HepG2 (cell line): ENCODE measurements around the gene ARHGAP10. TPM values are rescaled to one million over a fixed set of nuclear protein-coding genes. Genes with fewer than 3 reads are reported as not detected.

Source experiments
- ATAC-seq: fragments of 200-7000 bp; cut with Tn5 transposase; 3 replicates; pipeline ENCODE4 v1.9.1; 2020; ENCODE audit warnings: mild to moderate bottlenecking, moderate library complexity
- BruUV-seq: library from RNA; stranded (reverse); fragments of 400-500 nt; replicated peaks from 2 replicates; lab custom pipeline; 2021; lab: Mats Ljungman, UMichigan
- CTCF ChIA-PET: fragments of 300-600 bp; formaldehyde crosslinking; extraction: SDS; loops from one replicate; lab custom pipeline; 2021; ENCODE audit warnings: low total read pairs, inconsistent platforms, low intra/inter-chr PET ratio; lab: Yijun Ruan, JAX
- POLR2A ChIA-PET: fragments of 350-600 bp; sonication (Branson Sonifier 250); formaldehyde crosslinking; loops from one replicate; lab custom pipeline; 2020; ENCODE audit warnings: antibody characterized with exemption, inconsistent platforms; lab: Yijun Ruan, JAX
- DNase-seq: peaks from one replicate; pipeline ENCODE4 v3.0.0-alpha.2; 2015; ENCODE audit warnings: low spot score
- FAIRE-seq: peaks from 3 replicates; lab custom pipeline; 2011; peaks lifted over from hg19 to GRCh38; lab: Jason Lieb, UNC
- H2AFZ ChIP-seq: one replicate; pipeline ENCODE4 v1.6.1; 2011; ENCODE audit warnings: low read length, inconsistent platforms
- H3K27ac ChIP-seq: fragments of 300-600 bp; 3 replicates; pipeline ENCODE4 v1.8.0; 2011; ENCODE audit warnings: mixed run types, mild to moderate bottlenecking, mixed read lengths, low read length, inconsistent platforms; ENCODE audit not compliant: insufficient read depth; ENCODE audit errors: extremely low read length
- H3K27me3 ChIP-seq, 2 experiments: fragments of 200-600 bp in 1 of 2; 2 replicates in 1 of 2; 3 replicates in 1 of 2; pipeline versions ENCODE4 v1.6.0 to v1.8.0; 2011; ENCODE audit warnings: low read length in 2 of 2, mild to moderate bottlenecking in 2 of 2, moderate library complexity in 2 of 2, inconsistent platforms in 1 of 2; ENCODE audit not compliant: insufficient read depth in 2 of 2, control insufficient read depth in 1 of 2
- H3K36me3 ChIP-seq, 2 experiments: fragments of 200-600 bp in 1 of 2; replicated peaks in 1 of 2; 2 replicates in 1 of 2; 3 replicates in 1 of 2; pipeline versions ENCODE4 v1.5.1 to v1.8.0; 2011; ENCODE audit warnings: low read length in 2 of 2, inconsistent platforms in 1 of 2; ENCODE audit not compliant: insufficient read depth in 2 of 2, control insufficient read depth in 1 of 2
- H3K4me1 ChIP-seq: 2 replicates; pipeline ENCODE4 v1.5.1; 2012; ENCODE audit warnings: low read length, inconsistent platforms; ENCODE audit not compliant: insufficient read depth
- H3K4me2 ChIP-seq: 2 replicates; pipeline ENCODE4 v1.6.0; 2011; ENCODE audit warnings: low read depth, low read length, inconsistent platforms
- H3K4me3 ChIP-seq, 3 experiments: fragments of 200-600 bp in 1 of 3; sonication (generic), shearing (Covaris generic) in 1 of 3; replicated peaks in 1 of 3; 2 replicates each; pipeline ENCODE4 v1.5.1; 2011 to 2016; ENCODE audit warnings: low read length in 3 of 3, inconsistent platforms in 2 of 3, low read depth in 2 of 3, mild to moderate bottlenecking in 2 of 3, control low read depth in 1 of 3, mixed read lengths in 1 of 3; ENCODE audit not compliant: insufficient read depth in 1 of 3
- H3K79me2 ChIP-seq: one replicate; pipeline ENCODE4 v1.6.1; 2011; ENCODE audit warnings: low read length, inconsistent platforms; ENCODE audit not compliant: insufficient read depth
- H3K9ac ChIP-seq: 2 replicates; pipeline ENCODE4 v1.6.0; 2011; ENCODE audit warnings: mild to moderate bottlenecking, low read depth, low read length, inconsistent platforms; ENCODE audit not compliant: insufficient read depth
- H3K9me3 ChIP-seq: 2 replicates; pipeline ENCODE4 v1.5.1; 2012; ENCODE audit warnings: mild to moderate bottlenecking, low read length
- H4K20me1 ChIP-seq: 2 replicates; pipeline ENCODE4 v1.6.0; 2011; ENCODE audit warnings: inconsistent platforms, mild to moderate bottlenecking, low read length, moderate library complexity; ENCODE audit not compliant: insufficient read depth
- HNF4G ChIP-seq, 2 experiments: sonication (generic) in 1 of 2; formaldehyde crosslinking in 1 of 2; IDR thresholded peaks; 2 replicates each; pipeline versions ENCODE4 v1.4.0 to v1.6.1; 2011 to 2020; ENCODE audit warnings: borderline replicate concordance in 2 of 2, low read depth in 2 of 2, mild to moderate bottlenecking in 2 of 2, low read length in 1 of 2, missing genetic modification reagents in 1 of 2, moderate library complexity in 1 of 2
- MZF1 ChIP-seq: sonication (generic); formaldehyde crosslinking; IDR thresholded peaks from 2 replicates; pipeline ENCODE4 v1.8.1; 2023; ENCODE audit warnings: mild to moderate bottlenecking, missing genetic modification reagents, borderline replicate concordance
- ZNF232 ChIP-seq: sonication (generic); formaldehyde crosslinking; IDR thresholded peaks from 2 replicates; pipeline ENCODE4 v1.4.0; 2020; ENCODE audit warnings: missing genetic modification reagents, borderline replicate concordance
- ZNF7 ChIP-seq: IDR thresholded peaks from 2 replicates; pipeline ENCODE4 v1.6.1; 2016; ENCODE audit warnings: missing biosample characterization, missing genetic modification reagents
- ZNF775 ChIP-seq: sonication (generic); formaldehyde crosslinking; IDR thresholded peaks from 2 replicates; pipeline ENCODE4 v1.4.0; 2020; ENCODE audit warnings: missing genetic modification reagents, mild to moderate bottlenecking, moderate library complexity, borderline replicate concordance
- whole genome bisulfite sequencing: methylation state at CpG from one replicate; pipeline ENCODE4 v1.1.6; 2017; ENCODE audit warnings: low lambda C conversion rate; 5-methylcytosine and 5-hydroxymethylcytosine counted together
- in situ Hi-C: cut with HindIII; loops from 2 replicates; pipeline ENCODE4 v1.10.0; 2017; ENCODE audit warnings: low pct_unique_long_range_greater_than_20kb; ENCODE audit not compliant: extremely low pct_ligation_motif_present
- intact Hi-C: fragments of 100-400 bp; cut with micrococcal nuclease; formaldehyde crosslinking; loops from one replicate; pipeline ENCODE4 v1.10.0; 2022; ENCODE audit not compliant: unreplicated experiment
- polyA plus RNA-seq, 8 experiments: library from polyadenylated mRNA; depleted of rRNA in 3 of 8; stranded (reverse) in 7 of 8; unstranded in 1 of 8; fragments of >200 nt; fragmentation: Illumina TruSeq in 4 of 8; extraction: Trizol in 4 of 8; gene quantifications; 2 replicates each; pipeline versions ENCODE4 v1.2.1 to v1.2.3, GENCODE V29; 2011 to 2016; ENCODE audit warnings: low read depth in 4 of 8, missing spikeins in 1 of 8, mixed read lengths in 1 of 8; ENCODE audit not compliant: insufficient read depth in 1 of 8
- total RNA-seq, 5 experiments: library from RNA; depleted of rRNA; stranded (reverse); fragments of >200 nt; fragmentation: Illumina TruSeq; extraction: Trizol; gene quantifications; 2 replicates each; pipeline ENCODE4 v1.2.3, GENCODE V29; 2016; ENCODE audit warnings: low read depth in 1 of 5
- TF ChIP-seq, protein P1 (sequence below), 2 experiments: sonication (generic) in 1 of 2; formaldehyde crosslinking in 1 of 2; IDR thresholded peaks; 2 replicates each; pipeline versions ENCODE4 v1.6.1 to v1.9.0; 2014 to 2022; ENCODE audit warnings: antibody characterized with exemption in 1 of 2, borderline replicate concordance in 1 of 2, inconsistent platforms in 1 of 2, low read depth in 1 of 2, missing genetic modification reagents in 1 of 2

The ARHGAP10 gene
- total and polyA plus RNA-seq, 2 of the 13 experiments (the other 11 are each of a cell fraction or from before 2014, with no cell fraction given) = 0.45 to 1.6 TPM

DNA sequence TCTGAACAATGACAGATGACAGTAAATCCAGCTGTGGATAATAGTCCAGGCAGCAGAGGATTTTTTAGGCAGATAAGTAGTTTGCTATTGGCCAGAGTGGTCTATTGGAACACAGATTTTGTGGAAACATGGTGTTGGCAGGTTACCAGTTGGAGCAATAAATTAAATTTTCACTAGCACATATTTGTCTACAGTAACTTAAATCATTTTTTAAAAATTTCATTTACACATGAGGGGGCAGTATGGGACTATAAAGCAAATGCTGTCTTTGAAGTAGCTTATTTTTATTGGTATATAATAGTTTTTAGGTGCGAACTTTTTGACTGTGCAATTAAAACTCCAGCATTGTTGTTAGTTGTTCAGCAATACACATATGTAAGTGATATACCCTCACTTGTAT, 289.8 kb downstream of the ARHGAP10 start:
- Histone ChIP-seq H4K20me1 (no peaks in the 10 kb centered on the region), H3K4me2 (no peak overlapping the region), H3K4me1 (no peaks in the 10 kb centered on the region), H3K27me3 (no peaks in the 10 kb centered on the region; a peak in 1 of 5 replicates), H3K9me3 (no peaks in the 10 kb centered on the region), H3K27ac (no peak overlapping the region), H3K36me3 (no peaks in the 10 kb centered on the region), H3K79me2 (no peaks in the 10 kb centered on the region), H2AFZ (no peak overlapping the region), H3K4me3 (no peak overlapping the region), H3K9ac (no peak overlapping the region)
- ChIA-PET CTCF (no interaction called here), POLR2A (no interaction called here)
- ATAC-seq (no peak), DNase-seq (no peak), FAIRE-seq (no peak)
- TF ChIP-seq HNF4G (IDR thresholded peaks at IDR 0.05; ENCODE audit: borderline replicate concordance, low read depth, low read length) = no peak
- no peak for TF ChIP-seq HNF4G (CRISPR knock-in tag; IDR thresholded peaks at IDR 0.05; ENCODE audit: borderline replicate concordance, low read depth)
- TF ChIP-seq, protein P1, sequence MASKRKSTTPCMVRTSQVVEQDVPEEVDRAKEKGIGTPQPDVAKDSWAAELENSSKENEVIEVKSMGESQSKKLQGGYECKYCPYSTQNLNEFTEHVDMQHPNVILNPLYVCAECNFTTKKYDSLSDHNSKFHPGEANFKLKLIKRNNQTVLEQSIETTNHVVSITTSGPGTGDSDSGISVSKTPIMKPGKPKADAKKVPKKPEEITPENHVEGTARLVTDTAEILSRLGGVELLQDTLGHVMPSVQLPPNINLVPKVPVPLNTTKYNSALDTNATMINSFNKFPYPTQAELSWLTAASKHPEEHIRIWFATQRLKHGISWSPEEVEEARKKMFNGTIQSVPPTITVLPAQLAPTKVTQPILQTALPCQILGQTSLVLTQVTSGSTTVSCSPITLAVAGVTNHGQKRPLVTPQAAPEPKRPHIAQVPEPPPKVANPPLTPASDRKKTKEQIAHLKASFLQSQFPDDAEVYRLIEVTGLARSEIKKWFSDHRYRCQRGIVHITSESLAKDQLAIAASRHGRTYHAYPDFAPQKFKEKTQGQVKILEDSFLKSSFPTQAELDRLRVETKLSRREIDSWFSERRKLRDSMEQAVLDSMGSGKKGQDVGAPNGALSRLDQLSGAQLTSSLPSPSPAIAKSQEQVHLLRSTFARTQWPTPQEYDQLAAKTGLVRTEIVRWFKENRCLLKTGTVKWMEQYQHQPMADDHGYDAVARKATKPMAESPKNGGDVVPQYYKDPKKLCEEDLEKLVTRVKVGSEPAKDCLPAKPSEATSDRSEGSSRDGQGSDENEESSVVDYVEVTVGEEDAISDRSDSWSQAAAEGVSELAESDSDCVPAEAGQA (IDR thresholded peaks at IDR 0.05; ENCODE audit: low read depth) = no peak
- TF ChIP-seq, protein P1 (CRISPR knock-in tag; IDR thresholded peaks at IDR 0.05; ENCODE audit: borderline replicate concordance) = no peak
- TF ChIP-seq ZNF232 (CRISPR knock-in tag) = no peak
- no peak for TF ChIP-seq MZF1 (CRISPR knock-in tag)
- no peak for TF ChIP-seq ZNF775
- no peak for TF ChIP-seq ZNF7 (CRISPR knock-in tag)
- in situ Hi-C loops (no loop called here), intact Hi-C loops (no loop called here)
- WGBS = 46% methylated on average over 1 of the region's 1 CpG
- no TSS peak for BruUV-seq
